Measurements from ENCODE around the gene HDAC9.

HDAC9 gene

GRCh38 chr7:18526368-18526878 is 30.9 kb downstream of the HDAC9 start:
- no peak for DNase-seq (ENCODE audit: low read depth)

GRCh38 chr7:18529239-18529638 is 33.7 kb downstream of the HDAC9 start:
- DNase-seq (ENCODE audit: low read depth): no peak

- no peak for DNase-seq (ENCODE audit: low read depth)
These were observed 35.0 kb downstream of the HDAC9 start for GRCh38 chr7:18530224-18531179.

GRCh38 chr7:18531539-18531938 is 36.0 kb downstream of the HDAC9 start:
- no peak for DNase-seq (ENCODE audit: low read depth)

GRCh38 chr7:18532813-18533212 is 37.3 kb downstream of the HDAC9 start:
- DNase-seq (ENCODE audit: low read depth): no peak

- no peak for DNase-seq (ENCODE audit: low read depth)
These were observed 38.9 kb downstream of the HDAC9 start for GRCh38 chr7:18534481-18534880.

- no peak for DNase-seq (ENCODE audit: low read depth)
These were observed 40.4 kb downstream of the HDAC9 start for GRCh38 chr7:18535810-18536415.

- DNase-seq (ENCODE audit: low read depth): no peak
These were observed 40.9 kb downstream of the HDAC9 start for GRCh38 chr7:18536486-18536885.

GRCh38 chr7:18538554-18539250 is 43.2 kb downstream of the HDAC9 start:
- no peak for DNase-seq (ENCODE audit: low read depth)

- DNase-seq (ENCODE audit: low read depth): no peak
These were observed 44.8 kb downstream of the HDAC9 start for GRCh38 chr7:18540396-18540795.

- no peak for DNase-seq (ENCODE audit: low read depth)
These were observed 45.8 kb downstream of the HDAC9 start for GRCh38 chr7:18541181-18541870.

GRCh38 chr7:18541871-18542212 is 46.3 kb downstream of the HDAC9 start:
- no peak for DNase-seq (ENCODE audit: low read depth)

GRCh38 chr7:18546576-18546975 is 51.0 kb downstream of the HDAC9 start:
- no peak for DNase-seq (ENCODE audit: low read depth)

GRCh38 chr7:18547509-18548187 is 52.1 kb downstream of the HDAC9 start:
- DNase-seq (ENCODE audit: low read depth): no peak

GRCh38 chr7:18548534-18548933 is 53.0 kb downstream of the HDAC9 start:
- DNase-seq (ENCODE audit: low read depth): no peak

GRCh38 chr7:18550574-18550973 is 55.0 kb downstream of the HDAC9 start:
- DNase-seq (ENCODE audit: low read depth): no peak

- no peak for DNase-seq (ENCODE audit: low read depth)
These were observed 56.9 kb downstream of the HDAC9 start for GRCh38 chr7:18552316-18552916.

GRCh38 chr7:18552943-18553604 is 57.5 kb downstream of the HDAC9 start:
- no peak for DNase-seq (ENCODE audit: low read depth)

GRCh38 chr7:18553605-18554003 is 58.1 kb downstream of the HDAC9 start:
- DNase-seq (ENCODE audit: low read depth): no peak

GRCh38 chr7:18555120-18555519 is 59.6 kb downstream of the HDAC9 start:
- no peak for DNase-seq (ENCODE audit: low read depth)

- no peak for DNase-seq (ENCODE audit: low read depth)
These were observed 60.4 kb downstream of the HDAC9 start for GRCh38 chr7:18555968-18556367.

Data from iris pigment epithelial cell (primary cell).